Kidney glomerular epithelial cell (primary cell): ENCODE data around the gene C12orf75.
"Not testable (repeated sequence)": the region's sequence is repeated elsewhere in the genome, so short reads cannot be mapped to it uniquely, and the experiment has no call there.

ENCODE experiments used
- DNase-seq: peaks from one replicate; lab custom pipeline; 2025; lab: John Stamatoyannopoulos, UW

Gene C12orf75

DNA sequence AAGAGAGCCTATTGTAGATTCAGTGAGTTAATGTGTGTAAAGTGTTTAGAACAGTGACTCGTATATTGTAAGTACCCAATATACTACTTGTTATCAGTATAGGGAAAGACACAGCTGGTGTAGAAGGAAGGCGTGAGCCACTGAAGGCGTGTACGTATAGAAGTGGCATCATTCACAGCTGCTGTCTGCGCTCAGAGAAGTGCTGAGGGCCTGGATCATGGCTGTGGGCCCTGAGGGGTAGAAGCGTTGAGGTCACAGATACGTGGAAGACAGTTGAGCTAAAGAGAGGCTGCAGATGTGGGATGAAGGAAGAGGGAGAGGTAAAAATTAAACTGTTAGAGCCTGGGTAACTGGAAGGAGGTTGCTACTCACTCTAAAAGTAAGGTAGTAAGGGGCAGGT is 5.9 kb downstream of the C12orf75 start:
- no peak for DNase-seq

DNA sequence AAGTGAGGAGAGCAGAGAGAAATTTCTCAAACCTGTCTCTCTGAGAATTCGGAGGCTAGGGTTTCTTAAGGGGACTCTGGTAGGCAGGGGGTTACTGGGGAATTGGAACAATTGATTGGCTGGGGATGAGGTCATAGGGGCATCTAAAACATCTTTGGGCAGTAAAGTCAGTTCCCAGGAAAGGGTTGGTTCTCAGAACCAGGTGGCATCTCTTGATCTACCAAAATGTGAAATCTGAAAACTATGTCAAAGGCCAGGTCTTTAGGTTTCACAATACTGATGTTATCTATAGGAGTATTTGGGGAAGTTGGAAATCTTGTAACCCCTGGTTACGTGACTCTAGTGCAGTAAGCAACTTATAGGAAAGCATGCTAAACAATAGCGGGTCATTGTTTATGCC is 6.9 kb downstream of the C12orf75 start:
- DNase-seq: no peak

DNA sequence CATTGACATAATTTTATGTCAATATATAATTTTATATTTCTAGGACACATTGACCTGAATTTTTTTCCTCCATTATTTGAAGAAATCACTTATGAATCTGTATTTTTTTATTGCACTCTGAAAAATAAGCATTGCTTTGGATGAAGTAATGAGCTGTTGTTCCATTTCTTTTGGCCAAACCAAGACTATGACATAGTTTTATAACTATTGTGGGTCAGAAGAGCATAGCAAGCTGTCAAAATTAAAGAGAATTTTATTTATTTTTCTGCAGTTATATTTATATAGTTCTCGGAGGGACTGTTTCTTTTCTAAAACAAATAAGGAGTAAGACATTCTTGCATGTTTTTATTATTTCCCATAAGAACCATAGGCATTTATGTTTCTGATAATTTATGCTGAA is 8.5 kb downstream of the C12orf75 start:
- no peak for DNase-seq

DNA sequence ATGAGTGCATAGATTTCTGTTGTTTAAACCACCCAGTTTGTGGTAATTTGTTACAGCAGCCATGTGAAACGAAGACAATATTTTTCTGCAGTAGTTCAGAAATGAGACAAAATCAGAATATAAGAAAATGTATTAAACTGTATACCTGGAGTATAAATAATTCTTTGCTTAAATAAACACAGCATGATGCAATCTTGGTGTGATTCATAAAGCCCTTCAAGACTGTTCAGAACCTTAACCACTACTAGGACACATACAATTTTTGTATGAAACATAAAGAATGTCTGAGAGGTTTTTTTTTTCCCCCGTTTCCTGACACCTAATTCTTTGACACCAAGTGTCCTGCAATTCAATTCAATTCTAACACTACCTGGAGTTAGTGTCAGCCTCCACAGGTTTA is 10.5 kb downstream of the C12orf75 start:
- DNase-seq: no peak

DNA sequence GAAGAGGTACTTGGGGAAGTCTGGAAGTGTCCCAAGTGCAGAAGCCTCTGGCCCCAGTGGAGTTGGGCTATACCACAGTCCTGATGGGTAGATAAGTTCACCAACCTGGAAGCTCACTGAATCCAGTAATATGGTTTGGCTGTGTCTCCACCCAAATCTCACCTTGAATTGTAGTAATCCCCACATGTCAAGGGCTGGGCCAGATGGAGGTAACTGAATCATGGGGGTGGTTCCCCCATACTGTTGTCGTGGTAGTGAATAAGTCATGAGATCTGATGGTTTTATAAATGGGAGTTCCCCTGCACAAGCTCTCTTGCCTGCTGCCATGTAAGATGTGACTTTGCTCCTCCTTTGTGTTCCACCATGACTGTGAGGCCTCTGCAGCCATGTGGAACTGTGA is 11.1 kb downstream of the C12orf75 start:
- not testable (repeated sequence) for DNase-seq

DNA sequence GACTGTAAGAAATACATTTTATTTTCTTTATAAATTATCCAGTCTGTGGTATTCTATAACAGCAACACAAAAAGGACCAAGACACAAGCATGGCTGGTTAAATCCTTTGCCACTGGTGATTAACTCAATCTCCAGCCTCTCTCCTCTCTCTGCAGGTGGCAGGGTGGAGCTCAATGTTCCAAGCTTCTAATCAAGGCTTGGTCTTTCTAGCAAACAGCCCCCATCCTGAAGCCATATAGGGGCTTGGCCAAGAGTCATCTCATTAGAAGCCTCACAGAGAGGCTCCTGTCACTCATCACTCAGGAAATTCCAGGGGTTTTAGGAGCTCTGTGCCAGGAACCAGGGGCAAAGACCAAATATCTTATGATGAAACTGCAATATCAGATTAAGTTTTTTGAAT is 12.0 kb downstream of the C12orf75 start:
- no peak for DNase-seq

DNA sequence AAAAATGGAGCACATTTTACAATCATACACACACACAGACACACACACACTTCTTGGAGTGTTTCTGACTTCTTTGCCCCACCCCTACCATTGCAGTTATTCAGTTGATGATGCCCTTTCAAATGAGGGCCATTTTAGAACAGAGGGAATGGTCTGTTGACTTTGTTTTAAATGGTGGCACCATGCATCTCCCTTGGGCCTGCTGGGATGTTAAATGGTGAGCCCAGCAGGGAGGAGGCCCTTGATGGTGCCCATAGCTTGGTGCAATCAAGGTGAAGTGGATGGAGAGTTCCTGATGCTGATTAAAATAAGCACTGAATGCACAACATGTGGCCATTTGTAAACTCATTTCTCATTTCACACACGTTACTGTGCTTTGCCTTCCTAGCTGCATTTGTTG is 13.3 kb downstream of the C12orf75 start:
- DNase-seq: no peak

DNA sequence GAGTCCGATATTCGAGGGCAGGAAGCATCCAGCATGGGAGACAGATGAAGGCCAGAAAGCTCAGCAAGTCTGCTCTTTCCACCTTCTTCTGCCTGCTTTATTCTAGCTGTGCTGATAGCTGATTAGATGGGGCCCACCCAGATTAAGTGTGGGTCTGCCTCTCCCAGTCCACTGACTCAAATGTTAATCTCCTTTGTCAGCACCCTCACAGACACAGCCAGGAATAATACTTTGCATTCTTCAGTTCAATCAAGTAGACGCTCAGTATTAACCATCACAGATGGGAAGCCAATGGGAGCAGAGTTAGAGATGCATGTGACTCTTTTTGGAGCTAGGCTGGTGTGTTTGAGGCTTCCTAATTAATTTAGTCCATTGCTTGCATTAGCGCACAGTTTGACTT is 17.0 kb downstream of the C12orf75 start:
- no peak for DNase-seq

DNA sequence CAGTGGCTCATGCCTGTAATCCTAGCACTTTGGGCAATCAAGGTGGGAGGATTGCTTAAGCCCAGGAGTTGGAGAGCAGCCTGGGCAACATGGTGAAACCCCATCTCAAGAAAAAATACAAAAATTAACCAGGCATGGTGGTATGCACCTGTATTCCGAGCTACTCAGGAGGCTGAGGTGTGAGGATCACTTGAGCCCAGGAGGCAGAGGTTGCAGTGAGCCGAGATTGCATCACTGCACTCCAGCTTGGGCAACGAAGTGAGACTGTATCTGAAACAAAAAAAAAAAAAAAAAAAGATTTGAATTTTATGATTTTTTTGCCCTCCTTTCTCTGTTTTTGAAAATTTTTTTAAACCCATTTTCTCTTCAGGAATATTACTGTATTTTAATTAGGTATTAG is 17.7 kb downstream of the C12orf75 start:
- no peak for DNase-seq

DNA sequence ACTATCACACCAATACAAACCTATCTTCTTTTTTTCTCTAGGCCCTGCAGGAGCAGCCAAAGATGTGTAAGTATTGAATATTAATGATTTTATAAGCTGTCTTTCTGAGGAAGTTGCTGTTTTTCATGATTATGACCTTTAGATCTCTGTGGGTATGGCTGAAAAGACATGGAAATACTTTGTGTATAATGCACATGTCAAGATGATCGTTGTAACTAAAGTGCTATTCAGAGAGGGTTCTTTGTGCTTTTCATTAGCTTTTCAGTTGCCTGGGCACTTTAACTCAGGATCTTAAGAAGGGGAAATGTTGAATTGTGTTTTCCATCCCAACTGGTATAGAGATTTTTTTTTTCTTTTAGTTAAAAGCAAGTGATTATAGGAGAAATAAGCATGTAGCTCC is 18.1 kb downstream of the C12orf75 start:
- no peak for DNase-seq

DNA sequence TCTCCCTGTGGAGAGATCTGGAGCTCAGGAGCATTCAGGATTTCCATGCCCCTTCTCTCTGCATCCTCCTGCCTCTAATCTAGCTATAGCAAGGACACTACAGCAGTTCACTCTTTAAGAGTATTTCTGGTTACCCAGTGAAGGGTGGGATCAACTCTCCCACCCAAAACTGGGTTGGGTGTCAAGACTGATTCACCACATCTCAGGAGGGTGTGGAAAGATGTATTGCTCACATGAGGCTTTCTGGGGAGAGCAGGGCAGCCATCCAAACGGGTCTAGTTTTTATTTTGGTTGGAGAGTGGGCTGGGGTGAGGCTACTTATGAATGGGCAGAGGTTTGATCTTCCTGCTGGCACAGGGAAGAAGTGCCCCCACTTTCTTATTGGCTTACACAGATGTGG is 18.6 kb downstream of the C12orf75 start:
- DNase-seq: no peak

DNA sequence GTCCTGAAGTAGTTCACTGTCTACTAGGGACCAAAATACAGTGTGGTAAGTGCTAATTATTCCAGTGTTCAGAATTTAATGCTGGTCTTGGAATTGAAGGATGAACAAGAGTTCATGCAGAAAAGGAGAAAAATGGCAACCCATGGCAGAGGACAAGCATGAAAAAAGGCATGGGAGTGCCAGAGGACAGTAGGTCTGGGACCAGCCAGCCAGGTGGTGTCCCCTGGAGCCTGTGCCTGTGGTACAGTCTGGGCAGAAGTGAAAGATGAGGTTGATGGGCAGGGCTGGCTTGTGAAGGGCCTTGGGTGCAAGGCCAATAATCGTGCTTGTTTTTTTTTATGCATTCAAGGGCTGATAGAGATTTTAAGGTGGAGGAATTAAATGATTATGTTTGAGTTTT is 21.0 kb downstream of the C12orf75 start:
- no peak for DNase-seq

DNA sequence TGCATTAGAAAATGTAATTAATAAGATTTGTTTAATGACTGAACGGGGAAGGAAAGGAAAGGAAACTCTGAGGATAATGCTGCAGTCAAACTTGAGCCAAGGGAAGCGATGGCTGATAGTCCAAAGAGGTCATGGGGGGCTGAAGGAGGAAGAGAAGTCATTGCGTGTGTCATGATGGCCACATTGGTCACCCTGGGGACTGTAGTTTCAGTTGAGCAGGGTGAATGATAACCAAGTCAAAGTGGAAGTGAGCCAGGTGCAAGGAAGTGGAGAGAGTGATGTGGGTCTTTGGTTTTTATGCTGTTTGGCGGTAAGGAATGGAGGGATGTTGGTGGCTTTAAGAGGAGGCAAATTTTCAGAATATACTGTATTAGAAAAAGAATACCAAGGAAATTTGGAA is 21.6 kb downstream of the C12orf75 start:
- DNase-seq: no peak

DNA sequence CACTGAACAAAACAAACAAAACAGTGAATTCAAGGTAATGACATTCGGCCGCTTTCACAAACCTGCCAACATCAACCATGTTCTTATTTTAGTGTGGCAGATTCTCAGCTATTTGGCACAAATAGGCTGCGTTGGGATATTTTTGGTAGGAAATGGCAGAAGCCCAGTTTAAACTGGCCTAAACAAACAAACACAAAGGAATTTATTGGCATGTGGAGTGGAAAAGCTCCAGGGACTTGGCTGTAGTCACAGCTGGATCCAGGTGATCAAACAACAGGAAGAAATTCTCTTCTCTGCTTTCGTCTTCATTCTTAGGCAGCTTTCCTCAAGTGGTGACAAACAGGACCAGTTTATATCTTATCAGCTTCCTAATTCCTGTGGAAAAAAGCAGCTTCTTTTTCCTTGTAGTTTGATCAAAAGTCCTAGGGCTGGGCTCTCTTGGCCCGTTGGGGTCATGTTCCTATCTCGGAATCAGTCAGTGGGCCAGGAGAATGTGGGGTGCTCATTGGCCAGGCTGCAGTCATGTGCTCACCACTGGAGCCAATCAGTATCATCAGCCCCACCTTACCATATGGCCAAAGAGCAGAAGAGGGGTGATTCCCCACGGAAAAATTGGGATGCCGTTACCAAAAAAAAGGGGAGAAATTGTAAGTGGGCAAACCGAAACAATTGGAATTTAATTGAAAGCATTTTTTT is 22.6 kb downstream of the C12orf75 start:
- no peak for DNase-seq

DNA sequence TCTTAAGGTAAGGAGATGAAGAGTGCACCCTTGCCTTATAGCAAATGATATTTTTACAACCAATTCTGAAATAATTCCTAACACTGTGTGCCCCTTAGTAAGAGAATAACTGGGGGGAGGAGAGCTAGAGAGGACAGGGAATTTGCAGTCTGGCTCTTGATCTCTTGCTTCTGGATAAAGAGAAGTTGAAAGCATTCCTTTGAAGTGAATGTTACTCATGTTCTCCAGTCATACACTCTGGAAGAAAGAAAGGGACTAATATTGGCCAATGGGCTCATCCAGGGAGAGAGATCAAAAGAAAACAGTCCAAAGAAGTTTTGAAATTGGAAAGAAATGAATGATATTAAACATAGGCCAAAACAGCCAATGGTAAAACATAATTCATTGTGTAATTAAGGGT is 25.3 kb downstream of the C12orf75 start:
- DNase-seq: peak; percentile 68

DNA sequence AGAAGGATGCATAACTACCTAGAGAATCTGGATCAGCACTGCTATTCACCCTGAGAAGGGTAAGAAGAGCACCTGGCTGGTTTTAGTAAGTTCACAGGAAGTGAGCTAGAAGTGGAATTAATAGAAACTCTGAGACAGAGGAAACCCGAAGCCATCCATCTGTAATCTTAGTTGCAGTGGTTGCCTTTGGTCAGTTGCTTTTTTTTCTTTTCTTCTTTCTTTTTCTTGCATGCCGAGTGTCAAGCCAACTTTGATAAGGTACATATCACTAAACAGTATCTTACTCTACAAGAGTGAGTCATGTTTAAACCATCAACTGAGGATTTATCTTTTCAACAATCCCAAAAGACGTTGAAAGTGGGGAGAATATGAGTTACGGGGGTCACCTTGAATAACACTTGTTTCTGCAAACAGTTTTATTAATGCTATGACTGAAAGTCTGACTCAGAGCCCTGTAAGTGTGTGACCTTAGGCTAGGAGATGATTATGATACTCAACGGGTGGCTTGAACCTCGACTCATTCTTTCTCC is 26.7 kb downstream of the C12orf75 start:
- DNase-seq: no peak

DNA sequence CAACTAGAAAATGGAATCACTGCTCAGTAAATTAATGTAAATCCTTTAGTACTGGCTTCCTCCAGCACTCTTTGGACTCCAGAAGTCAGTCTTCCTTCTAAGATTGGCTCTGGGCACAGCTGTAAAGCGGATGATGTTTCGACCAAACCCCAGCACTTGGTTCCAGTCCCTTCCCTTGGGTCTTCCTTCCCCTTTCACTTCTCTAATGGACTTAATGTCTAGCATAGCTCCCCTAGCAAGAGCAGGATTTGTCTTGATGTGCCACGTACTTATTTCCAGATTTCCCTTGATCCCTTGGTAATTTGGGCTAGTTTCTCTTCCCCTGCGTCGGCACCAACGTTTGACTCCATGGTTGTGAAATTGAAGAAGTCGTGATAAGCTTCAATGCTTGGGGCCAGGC is 28.3 kb downstream of the C12orf75 start:
- no peak for DNase-seq

DNA sequence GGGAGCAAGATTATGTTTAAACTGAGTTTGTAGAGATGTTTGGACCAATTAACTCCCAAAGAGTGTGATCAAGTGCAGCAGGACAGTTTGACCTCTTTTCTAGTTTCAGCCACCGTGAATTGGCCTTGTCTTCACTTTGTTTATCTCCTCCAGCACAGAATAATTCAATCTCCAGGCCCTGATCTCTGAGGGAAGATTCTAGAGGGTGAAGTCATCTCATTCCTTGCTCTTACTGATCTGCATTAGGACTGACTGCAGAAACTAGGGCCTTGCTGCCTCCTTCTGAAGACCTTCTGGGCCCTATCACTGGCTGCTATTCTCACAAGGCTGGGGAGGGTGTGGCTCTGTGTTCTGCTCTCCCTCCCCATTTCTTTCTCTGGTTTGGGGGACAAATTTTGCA is 29.4 kb downstream of the C12orf75 start:
- no peak for DNase-seq

DNA sequence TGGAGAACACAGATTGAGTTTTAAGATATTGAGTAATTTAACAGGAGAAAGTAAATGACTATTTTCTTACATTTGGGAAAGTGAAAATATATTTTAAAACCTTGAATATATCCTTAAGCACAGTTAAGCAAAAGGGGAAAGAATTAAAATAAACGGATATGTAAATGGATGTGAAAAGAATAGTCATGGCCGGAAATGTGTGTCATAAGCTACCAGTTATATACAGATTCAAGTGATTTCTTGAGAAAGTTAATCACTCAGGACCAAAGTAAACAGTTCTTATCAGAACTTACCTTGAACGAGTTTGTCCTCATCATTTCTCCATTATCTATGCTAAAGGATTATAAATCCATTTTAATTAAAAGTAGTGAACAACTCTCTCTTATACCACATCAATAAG is 33.4 kb downstream of the C12orf75 start:
- no peak for DNase-seq

DNA sequence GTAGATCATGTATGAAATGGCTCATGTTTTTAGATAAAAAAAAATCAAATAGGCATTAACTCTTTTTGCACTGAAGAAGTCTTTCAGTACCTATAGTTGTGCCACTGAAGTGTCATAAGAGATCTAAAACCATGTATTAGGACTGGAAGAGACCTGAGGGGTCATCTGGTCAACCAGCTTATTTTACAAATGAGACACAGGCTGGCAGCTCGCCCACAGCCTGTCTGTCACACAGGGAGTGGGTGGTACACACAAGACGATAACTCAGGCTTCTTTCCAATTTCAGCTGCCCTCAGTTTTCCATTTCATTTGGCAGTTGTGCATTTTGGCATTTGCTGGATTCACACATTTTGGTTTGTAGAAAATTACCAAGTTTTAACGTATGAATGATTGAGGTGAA is 34.7 kb downstream of the C12orf75 start:
- no peak for DNase-seq

DNA sequence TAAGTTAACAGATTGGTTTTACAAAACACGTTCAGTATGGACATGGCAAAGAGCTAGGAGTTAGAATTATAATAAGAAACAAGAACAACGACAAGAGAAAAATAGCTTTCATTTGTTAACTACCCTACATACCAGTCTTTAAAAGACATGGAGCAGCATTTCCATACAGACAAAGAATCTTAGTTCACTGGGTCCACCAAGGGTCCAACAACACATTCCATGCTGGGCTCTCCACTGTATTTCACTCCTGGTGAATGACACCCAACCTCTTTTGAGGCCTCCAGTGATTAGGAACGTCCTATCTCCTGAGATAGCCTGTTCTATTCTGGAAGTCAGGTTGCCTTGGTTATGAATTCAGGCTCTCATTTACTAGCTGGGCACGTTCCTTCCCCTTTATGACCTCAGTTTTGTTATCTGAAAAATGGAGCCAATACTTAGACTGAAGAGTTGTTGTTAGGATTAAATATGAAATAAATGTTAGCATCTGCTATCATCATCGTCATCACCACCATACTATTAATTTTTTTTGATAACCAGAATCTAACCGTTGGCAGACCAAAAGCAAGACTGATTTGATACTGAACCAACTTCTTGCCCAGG is 37.7 kb downstream of the C12orf75 start:
- DNase-seq: no peak

DNA sequence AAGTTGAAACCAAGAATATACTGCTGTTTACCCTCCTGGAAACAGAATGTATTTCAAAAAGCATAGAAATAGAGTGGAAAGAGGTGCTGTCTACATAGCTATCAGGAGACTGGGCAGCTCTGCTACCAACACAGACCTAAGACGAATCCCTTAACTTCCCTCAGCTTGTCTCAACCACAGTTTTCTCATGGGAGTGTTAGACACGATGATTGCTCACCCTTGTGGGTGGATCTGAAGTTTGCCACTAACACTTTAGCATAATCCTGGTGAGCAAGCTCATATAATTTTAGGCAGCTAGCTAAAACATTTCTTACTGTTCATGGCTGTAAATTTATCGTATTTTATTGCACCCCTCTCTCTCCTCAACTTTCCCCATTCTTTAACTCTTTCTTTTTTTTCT is 38.5 kb downstream of the C12orf75 start:
- peak; percentile 6 for DNase-seq

DNA sequence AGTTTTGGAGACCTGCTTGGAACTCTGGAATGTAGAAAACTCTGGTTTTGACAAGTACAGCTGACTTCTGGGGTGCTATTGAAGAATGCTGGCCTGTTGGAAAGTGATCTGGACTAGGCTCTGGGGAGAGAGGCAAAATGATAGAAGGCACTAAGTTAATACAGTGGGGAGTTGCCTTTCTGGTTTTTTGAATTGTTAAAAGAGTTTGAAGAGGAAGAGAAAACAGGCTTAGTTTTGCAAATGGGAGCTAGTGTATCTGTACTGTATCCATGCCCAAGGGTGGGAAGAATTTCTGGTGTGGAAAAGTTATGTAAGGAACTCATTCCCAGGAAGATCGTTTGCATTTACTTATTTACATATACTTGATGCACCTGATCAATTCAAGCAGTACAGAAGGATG is 43.8 kb downstream of the C12orf75 start:
- no peak for DNase-seq

DNA sequence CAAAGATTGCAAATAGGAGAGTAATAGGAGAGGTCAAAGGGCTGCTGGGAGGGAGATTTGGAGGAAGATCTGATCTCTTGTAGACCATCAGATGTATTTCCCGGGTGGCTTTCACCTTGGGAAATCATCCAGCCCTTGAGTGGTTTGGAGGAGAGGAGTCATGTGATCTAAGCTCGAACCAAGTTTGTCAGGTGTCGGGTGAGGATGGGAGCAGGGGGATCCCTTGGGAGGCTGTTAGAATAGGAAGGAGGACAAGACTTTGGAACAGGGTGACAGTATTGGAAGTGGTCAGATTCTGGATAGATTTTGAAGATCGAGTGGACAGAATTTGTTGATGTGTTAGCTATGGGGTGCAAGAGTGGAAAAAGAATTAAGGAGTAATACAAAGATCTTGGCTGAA is 46.6 kb downstream of the C12orf75 start:
- no peak for DNase-seq
